ENCODE results near the gene CROCC2.

- TF ChIP-seq CTCF (IDR thresholded peaks at IDR 0.05) (no peak), POLR2A (IDR thresholded peaks at IDR 0.05) (no peak), POLR2AphosphoS5 (IDR thresholded peaks at IDR 0.05; ENCODE audit: insufficient read depth in 1 of 2, low read depth in 1 of 2) (no peak)
These were observed 132.4 kb downstream of the CROCC2 start for GRCh38 chr2:241038374-241039180.
